ENCODE data around the gene BCL7A.
"Not testable (repeated sequence)": the region's sequence is repeated elsewhere in the genome, so short reads cannot be mapped to it uniquely, and the experiment has no call there.

Gene BCL7A

DNA sequence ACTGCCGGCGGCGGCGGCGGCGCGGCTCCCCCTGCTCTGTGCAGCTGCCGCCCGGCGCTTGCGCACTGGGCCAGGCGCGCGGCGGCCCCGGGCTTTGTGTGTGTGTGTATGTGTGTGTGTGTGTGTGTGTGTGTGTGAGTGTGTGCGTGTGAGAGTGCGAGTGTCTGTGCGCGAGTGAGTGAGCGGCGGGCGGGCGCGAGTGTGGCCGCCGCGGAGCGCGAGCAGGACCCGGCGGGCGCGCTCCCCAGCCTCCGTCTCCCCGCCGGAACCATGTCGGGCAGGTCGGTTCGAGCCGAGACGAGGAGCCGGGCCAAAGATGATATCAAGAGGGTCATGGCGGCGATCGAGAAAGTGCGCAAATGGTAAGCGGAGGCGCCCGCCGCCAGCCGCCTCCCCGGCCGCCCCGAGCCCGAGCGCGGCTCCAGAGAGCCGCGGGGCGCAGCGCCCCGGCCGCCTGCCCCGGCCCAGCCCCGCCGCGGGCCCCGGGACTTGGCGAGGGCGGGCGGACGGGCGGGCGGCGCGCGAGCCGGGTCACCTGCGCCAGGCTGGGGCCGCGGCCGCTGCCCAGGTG is at the start of gene BCL7A:
Gene BCL7A, plus strand, starts transcription at position 63 of the 571 bp plus-strand sequence. Its CDS starts 208 bp downstream, at position 271.
- peak; percentile 77 for DNase-seq

- peak; percentile 96 for DNase-seq
Measured at GRCh38 chr12:121974026-121974985, 47.4 kb upstream of the BCL7A start.

DNA sequence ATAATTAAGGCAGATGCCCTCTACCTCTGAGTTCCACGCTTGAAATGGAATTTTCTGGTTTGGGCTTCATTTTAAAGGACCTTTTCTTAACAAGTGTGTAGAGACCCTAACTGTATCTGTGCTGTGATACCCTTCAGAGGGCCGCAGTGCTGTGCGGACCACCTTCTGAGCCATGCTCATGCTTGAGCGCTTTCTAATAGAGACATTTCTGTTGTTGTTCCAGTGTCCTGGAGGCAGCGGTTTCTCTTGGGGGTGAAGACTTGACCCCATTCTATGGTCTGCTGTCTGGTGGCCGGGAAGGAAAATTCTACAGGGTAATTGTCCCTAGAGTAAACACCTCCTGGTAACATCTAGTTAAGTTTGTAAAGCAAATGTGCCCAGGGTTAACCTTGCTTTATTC is 46.7 kb upstream of the BCL7A start:
- no peak for DNase-seq

- peak; percentile 48 for DNase-seq
Measured at GRCh38 chr12:121976950-121977349, 44.7 kb upstream of the BCL7A start.

GRCh38 chr12:121980191-121980891 is 41.3 kb upstream of the BCL7A start:
- no peak for DNase-seq

DNA sequence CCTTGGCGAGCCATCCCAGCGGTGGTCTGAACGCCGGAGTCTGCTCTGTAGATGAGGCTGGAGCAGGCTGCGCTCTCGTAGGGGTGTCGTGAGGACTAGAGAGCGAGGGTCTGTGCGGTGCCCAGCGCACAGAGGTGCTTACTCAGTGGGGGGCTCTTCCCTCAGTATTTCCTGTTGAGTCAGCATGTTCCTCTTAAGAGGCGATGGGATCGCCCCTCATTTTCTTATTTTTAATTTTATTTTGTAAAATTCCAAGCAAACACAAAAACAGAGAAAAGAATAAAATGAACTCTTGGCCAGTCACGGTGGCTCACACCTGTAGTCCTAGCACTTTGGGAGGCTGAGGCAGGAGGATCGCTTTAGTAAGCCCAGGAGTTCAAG is 40.8 kb upstream of the BCL7A start:
- DNase-seq: no peak

DNA sequence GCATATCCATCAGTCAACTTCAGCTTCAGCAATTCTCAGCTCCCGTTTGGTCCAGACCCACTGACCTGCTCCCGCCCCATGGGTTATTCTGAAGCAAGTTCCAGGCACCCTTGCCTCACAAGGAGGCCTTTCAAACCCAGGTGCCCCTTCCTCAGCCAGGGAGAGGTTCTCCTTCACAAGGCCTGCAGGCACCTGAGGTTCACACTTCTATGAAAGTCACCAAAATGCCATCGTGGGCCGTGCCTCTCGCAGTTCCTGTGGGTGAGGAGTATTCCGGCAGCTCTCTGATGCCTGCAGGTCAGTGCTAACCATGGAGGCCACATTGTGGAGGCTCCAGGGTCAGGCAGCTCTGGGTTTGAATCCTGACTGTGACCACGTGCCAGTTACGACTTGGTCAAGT is 40.2 kb upstream of the BCL7A start:
- DNase-seq: no peak

DNA sequence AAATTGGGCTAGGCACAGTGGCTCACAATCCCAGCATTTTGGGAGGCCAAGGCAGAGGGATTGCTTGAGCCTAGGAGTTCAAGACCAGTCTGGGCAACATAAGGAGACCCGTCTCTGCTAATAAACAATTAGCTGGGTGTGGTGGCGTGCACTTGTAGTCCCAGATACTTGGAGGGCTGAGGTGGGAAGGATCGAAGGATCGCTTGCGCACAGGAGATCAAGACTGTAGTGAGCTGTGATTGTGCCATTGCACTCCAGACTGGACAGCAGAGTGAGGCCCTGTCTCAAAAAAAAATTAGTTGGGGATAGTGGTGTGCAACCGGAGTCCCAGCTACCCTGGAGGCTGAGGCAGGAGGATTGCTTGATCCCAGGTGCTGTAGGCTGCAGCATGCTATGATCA is 38.7 kb upstream of the BCL7A start:
- DNase-seq: no peak

GRCh38 chr12:121983536-121984210 is 38.0 kb upstream of the BCL7A start:
- DNase-seq: peak; percentile 21

GRCh38 chr12:121986489-121987245 is 35.0 kb upstream of the BCL7A start:
- DNase-seq: peak; percentile 57

GRCh38 chr12:121988519-121988918 is 33.2 kb upstream of the BCL7A start:
- DNase-seq: not testable (repeated sequence)

DNA sequence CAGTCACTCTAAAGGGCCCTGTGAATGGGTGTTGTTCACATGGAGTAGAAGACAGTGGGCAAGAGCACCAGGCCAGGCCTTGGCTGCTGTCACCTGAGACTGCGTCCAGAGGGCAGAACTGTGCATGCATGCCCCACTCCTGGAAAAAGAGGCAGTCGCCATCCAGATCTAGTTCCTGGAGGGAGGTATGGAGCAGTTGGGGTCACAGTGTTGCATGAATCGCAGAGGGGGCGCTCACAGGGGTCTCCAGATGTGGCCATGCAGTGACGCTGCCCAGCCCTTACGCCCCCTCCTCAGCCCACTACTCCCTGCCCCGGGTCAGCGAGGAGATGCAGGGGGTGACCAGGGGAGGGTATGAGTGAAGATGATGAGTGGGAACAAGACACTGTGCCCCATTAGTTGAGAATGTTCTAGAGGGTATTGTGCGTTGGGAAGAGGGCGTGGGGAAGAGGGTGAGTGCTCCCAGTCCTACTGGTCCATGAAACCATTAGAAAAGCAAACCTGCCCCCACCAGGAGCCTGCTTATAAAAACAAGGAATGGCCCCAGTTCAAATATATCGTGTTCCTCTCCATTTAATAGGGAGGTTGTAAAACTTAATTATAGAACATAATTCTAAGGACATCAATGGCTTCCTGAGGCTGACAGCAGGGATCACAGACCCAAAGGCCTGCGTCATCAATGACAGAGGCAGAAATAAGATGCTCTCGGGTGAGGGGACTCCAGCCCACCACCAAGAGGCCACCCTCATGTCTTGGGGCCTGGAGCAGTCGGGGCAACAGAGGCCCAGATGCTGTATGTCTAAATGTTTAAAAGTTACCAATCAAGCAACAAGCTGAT is 32.2 kb upstream of the BCL7A start:
- DNase-seq: no peak

- DNase-seq: no peak
Measured at GRCh38 chr12:121990114-121990647, 31.5 kb upstream of the BCL7A start.

DNA sequence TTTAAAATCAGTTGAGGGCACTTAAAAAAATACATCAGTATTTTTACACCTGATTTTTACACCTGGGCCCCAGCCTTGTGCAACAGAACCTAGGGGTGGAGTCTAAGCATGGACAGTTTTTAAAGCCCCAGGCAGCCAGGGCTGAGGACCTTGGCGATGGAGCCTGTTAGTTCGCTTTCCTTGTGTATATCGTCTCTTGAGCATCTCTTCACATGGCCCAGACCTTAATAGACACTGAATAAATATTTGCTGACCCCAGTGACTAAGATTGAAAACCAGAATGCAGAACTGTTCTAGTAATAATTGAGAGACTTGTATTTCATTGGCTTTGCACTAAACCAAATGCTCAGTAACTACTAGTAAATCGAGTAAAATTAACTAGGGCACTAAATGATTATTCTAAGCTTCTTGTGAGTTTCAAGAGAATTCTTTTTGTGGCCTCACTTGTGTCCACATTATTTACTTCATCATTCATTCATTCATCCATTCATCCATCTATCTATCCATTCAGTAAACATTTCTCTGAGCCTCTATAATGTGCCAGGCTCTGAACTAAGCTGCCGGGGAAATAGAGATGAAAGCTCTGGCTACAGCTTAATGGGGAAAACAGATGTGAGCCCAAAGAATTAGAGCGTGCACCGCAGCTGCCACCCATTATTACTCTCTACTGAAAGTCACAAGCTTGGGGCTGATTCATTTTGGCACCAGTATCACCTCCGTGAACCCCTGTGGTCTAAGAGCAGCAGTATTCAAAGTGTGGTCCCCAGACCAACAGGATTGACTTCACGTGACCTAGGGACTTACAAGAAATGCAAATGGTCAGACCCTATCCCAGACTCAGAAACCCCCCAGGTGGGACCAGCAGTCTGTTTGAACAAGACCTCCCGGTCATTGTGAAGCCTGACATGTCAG is 30.7 kb upstream of the BCL7A start:
- peak; percentile 94 for DNase-seq

DNA sequence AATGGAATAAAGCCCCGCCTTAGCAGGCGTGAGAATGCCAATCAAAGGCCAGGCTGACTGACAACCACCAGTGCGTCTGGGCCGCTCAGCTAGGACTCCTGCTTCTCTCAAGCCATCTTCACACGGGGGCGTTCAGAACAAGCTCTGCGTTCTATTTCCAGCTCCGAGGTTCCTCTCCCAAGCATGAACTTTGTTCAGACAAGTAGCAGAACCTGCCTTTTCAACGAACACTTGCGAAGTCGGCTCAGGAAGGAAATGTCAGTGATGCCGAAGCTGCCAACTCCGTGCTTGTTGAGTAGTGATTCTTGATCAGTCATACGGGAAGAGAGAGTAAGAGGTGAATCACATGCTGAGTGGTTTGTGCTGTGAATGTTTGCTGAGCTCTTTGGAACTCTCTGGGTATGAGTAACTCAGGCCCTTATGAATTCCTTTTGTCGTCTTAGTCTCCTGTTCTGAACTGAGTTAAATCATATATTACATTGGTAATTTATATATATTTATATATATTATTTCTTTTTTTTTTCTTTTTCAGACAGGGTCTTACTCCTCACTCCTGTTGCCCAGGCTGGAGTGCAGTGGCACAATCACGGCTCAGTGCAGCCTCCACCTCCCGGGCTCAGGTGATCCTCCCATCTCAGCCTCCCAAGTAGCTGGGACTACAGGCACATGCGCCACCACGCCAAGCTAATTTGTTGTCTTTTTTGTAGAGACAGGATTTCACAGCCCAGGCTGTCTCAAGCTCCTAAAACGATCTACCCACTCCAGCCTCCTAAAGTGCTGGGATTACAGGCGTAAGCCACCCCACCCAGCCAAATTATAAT is 29.4 kb upstream of the BCL7A start:
- peak; percentile 39 for DNase-seq

- no peak for DNase-seq
Measured at GRCh38 chr12:121996050-121996944, 25.4 kb upstream of the BCL7A start.

- no peak for DNase-seq
Measured at GRCh38 chr12:121996945-121997612, 24.6 kb upstream of the BCL7A start.
